DND-41 (cell line): ENCODE data around the gene KNDC1.

Source experiments
- ATAC-seq: fragments of 200-7000 bp; cut with Tn5 transposase; 3 replicates; pipeline ENCODE4 v1.9.1; 2021; ENCODE audit warnings: low read depth; ENCODE audit not compliant: insufficient read depth
- DNase-seq: peaks from one replicate; pipeline ENCODE4 v3.0.0-alpha.2; 2020
- H2AFZ ChIP-seq: 2 replicates; pipeline ENCODE4 v1.6.0; 2012; ENCODE audit warnings: low read depth, low read length
- H3K27ac ChIP-seq: 2 replicates; pipeline ENCODE4 v1.5.1; 2012; ENCODE audit warnings: low read length, inconsistent platforms
- H3K27me3 ChIP-seq: fragments of 200-600 bp; sonication (generic); 2 replicates; pipeline ENCODE4 v1.6.0; 2012; ENCODE audit warnings: low read length, mild to moderate bottlenecking, inconsistent platforms; ENCODE audit not compliant: insufficient read depth, poor library complexity
- H3K36me3 ChIP-seq: 2 replicates; pipeline ENCODE4 v1.5.1; 2012; ENCODE audit warnings: low read length, inconsistent platforms; ENCODE audit not compliant: insufficient read depth
- H3K4me1 ChIP-seq: 2 replicates; pipeline ENCODE4 v1.5.1; 2012; ENCODE audit warnings: mild to moderate bottlenecking, low read length; ENCODE audit not compliant: insufficient read depth
- H3K4me2 ChIP-seq: 2 replicates; pipeline ENCODE4 v1.6.0; 2012; ENCODE audit warnings: mild to moderate bottlenecking, moderate library complexity, low read length, inconsistent platforms; ENCODE audit not compliant: insufficient read depth
- H3K4me3 ChIP-seq, 2 experiments: fragments of 200-600 bp in 1 of 2; shearing (Covaris generic) in 1 of 2; 2 replicates each; pipeline ENCODE4 v1.5.1; 2012 to 2016; ENCODE audit warnings: inconsistent platforms in 2 of 2, low read length in 2 of 2, mild to moderate bottlenecking in 2 of 2, low read depth in 1 of 2, moderate library complexity in 1 of 2
- H3K79me2 ChIP-seq: 2 replicates; pipeline ENCODE4 v1.6.0; 2012; ENCODE audit warnings: low read length, inconsistent platforms; ENCODE audit not compliant: insufficient read depth
- H3K9ac ChIP-seq: 2 replicates; pipeline ENCODE4 v1.6.0; 2012; ENCODE audit warnings: low read depth, mild to moderate bottlenecking, inconsistent platforms, low read length, moderate library complexity
- H3K9me3 ChIP-seq: 2 replicates; pipeline ENCODE4 v1.5.1; 2012; ENCODE audit warnings: low read length, moderate library complexity, mild to moderate bottlenecking, inconsistent platforms; ENCODE audit not compliant: insufficient read depth, severe bottlenecking
- H4K20me1 ChIP-seq: 2 replicates; pipeline ENCODE4 v1.6.0; 2012; ENCODE audit warnings: low read length; ENCODE audit not compliant: insufficient read depth
- CTCF ChIP-seq: IDR thresholded peaks from 2 replicates; pipeline ENCODE4 v1.5.1; 2012; ENCODE audit warnings: borderline replicate concordance, low read length, moderate library complexity, mild to moderate bottlenecking; ENCODE audit not compliant: poor library complexity, severe bottlenecking; ENCODE audit errors: extremely low read depth
- EZH2 ChIP-seq: IDR thresholded peaks from 3 replicates; pipeline ENCODE4 v1.6.1; 2012; ENCODE audit warnings: borderline replicate concordance, low read depth, mild to moderate bottlenecking, moderate library complexity, low read length, inconsistent platforms; ENCODE audit not compliant: severe bottlenecking

The KNDC1 gene

GRCh38 chr10:133179651-133180050 is 19.6 kb downstream of the KNDC1 start:
- no peak overlapping the region for H3K4me2 ChIP-seq

GRCh38 chr10:133180192-133180964 is 20.4 kb downstream of the KNDC1 start:
- no peaks in the 10 kb centered on the region for H3K79me2 ChIP-seq
- no peak overlapping the region for H2AFZ ChIP-seq
- H3K36me3 ChIP-seq: no peaks in the 10 kb centered on the region
- H3K9me3 ChIP-seq: peaks cover 10% of the 10 kb centered on the region
- no peak for TF ChIP-seq EZH2
- TF ChIP-seq CTCF: no peak
- no peak overlapping the region for H3K9ac ChIP-seq
- ATAC-seq (no peak), DNase-seq (no peak)
- no peak overlapping the region for H3K4me3 ChIP-seq
- no peak overlapping the region for H3K27ac ChIP-seq
- H3K4me2 ChIP-seq: no peak overlapping the region
- H4K20me1 ChIP-seq: no peaks in the 10 kb centered on the region; the same call in 1 of the 2 replicates
- H3K4me1 ChIP-seq: no peaks in the 10 kb centered on the region
- no peaks in the 10 kb centered on the region for H3K27me3 ChIP-seq

More at GRCh38 chr10:133179651-133180050, 19.6 kb downstream of the KNDC1 start:
- no peak for DNase-seq
- Histone ChIP-seq H4K20me1 (no peaks in the 10 kb centered on the region; the same call in 1 of the 2 replicates), H3K79me2 (no peaks in the 10 kb centered on the region), H3K9ac (no peak overlapping the region), H2AFZ (no peak overlapping the region), H3K27me3 (no peaks in the 10 kb centered on the region), H3K4me1 (no peaks in the 10 kb centered on the region), H3K9me3 (peaks cover 10% of the 10 kb centered on the region), H3K27ac (no peak overlapping the region), H3K36me3 (no peaks in the 10 kb centered on the region), H3K4me3 (no peak overlapping the region)
- TF ChIP-seq CTCF (no peak), EZH2 (no peak)
- ATAC-seq: no peak

- Histone ChIP-seq H3K36me3 (no peaks in the 10 kb centered on the region), H2AFZ (no peak overlapping the region), H3K9me3 (peaks cover 10% of the 10 kb centered on the region), H3K9ac (no peak overlapping the region), H3K4me1 (no peaks in the 10 kb centered on the region), H3K4me2 (no peak overlapping the region), H3K79me2 (no peaks in the 10 kb centered on the region), H3K27me3 (no peaks in the 10 kb centered on the region), H3K4me3 (no peak overlapping the region), H4K20me1 (no peaks in the 10 kb centered on the region; the same call in 1 of the 2 replicates), H3K27ac (no peak overlapping the region)
- TF ChIP-seq CTCF: no peak
- no peak for TF ChIP-seq EZH2
- DNase-seq (no peak), ATAC-seq (no peak)
Measured at GRCh38 chr10:133180965-133181639, 21.1 kb downstream of the KNDC1 start.
